HG02981 (cell line): ENCODE results near the gene CLSTN3.
"Not testable (repeated sequence)": the region's sequence is repeated elsewhere in the genome, so short reads cannot be mapped to it uniquely, and the experiment has no call there.

Experiments used
- ATAC-seq: cut with Tn5 transposase; IDR thresholded peaks from one replicate; pipeline ENCODE4 v1.9.1; 2021; ENCODE audit warnings: mild to moderate bottlenecking, moderate library complexity; ENCODE audit not compliant: unreplicated experiment

Gene CLSTN3

GRCh38 chr12:7103837-7104584 is 26.2 kb upstream of the CLSTN3 start:
- ATAC-seq = no peak

- no peak for ATAC-seq
These were observed 24.1 kb upstream of the CLSTN3 start for GRCh38 chr12:7106082-7106481.

- not testable (repeated sequence) for ATAC-seq
These were observed 23.0 kb upstream of the CLSTN3 start for GRCh38 chr12:7107181-7107580.

GRCh38 chr12:7107636-7108002 is 22.6 kb upstream of the CLSTN3 start:
- no peak for ATAC-seq

GRCh38 chr12:7108003-7108795 is 22.0 kb upstream of the CLSTN3 start:
- peak; percentile 87 for ATAC-seq

- ATAC-seq = peak; percentile 34
These were observed 21.2 kb upstream of the CLSTN3 start, which contains the start of gene C1RL for GRCh38 chr12:7108796-7109571. TSS of gene C1RL (minus strand) at chr12:7109214. CDS start at chr12:7109180, 34 bp downstream.

- no peak for ATAC-seq
These were observed 20.6 kb upstream of the CLSTN3 start for GRCh38 chr12:7109572-7109920.

GRCh38 chr12:7110661-7111060 is 19.5 kb upstream of the CLSTN3 start:
- no peak for ATAC-seq

- no peak for ATAC-seq
These were observed 18.1 kb upstream of the CLSTN3 start for GRCh38 chr12:7112041-7112440.

- no peak for ATAC-seq
These were observed 16.7 kb upstream of the CLSTN3 start for GRCh38 chr12:7113389-7113871.

- ATAC-seq = no peak
These were observed 16.2 kb upstream of the CLSTN3 start for GRCh38 chr12:7114008-7114407.

- ATAC-seq = no peak
These were observed 15.3 kb upstream of the CLSTN3 start for GRCh38 chr12:7114851-7115250.

- no peak for ATAC-seq
These were observed 14.0 kb upstream of the CLSTN3 start for GRCh38 chr12:7116196-7116595.

GRCh38 chr12:7116916-7117315 is 13.3 kb upstream of the CLSTN3 start:
- ATAC-seq = no peak

- no peak for ATAC-seq
These were observed 12.5 kb upstream of the CLSTN3 start for GRCh38 chr12:7117670-7118069.

- ATAC-seq = no peak
These were observed 11.3 kb upstream of the CLSTN3 start for GRCh38 chr12:7118881-7119280.

- no peak for ATAC-seq
These were observed 10.0 kb upstream of the CLSTN3 start for GRCh38 chr12:7120166-7120565.

GRCh38 chr12:7121324-7121723 is 8.8 kb upstream of the CLSTN3 start:
- ATAC-seq = no peak

GRCh38 chr12:7122811-7123769 is 7.1 kb upstream of the CLSTN3 start:
- no peak for ATAC-seq

- ATAC-seq = no peak
These were observed 6.2 kb upstream of the CLSTN3 start for GRCh38 chr12:7123806-7124522.
